HepG2 (cell line): Measurements from ENCODE around the gene WNK2.

Experiments used
- POLR2AphosphoS5 ChIP-seq: IDR thresholded peaks from 2 replicates; pipeline ENCODE4 v1.6.1; 2012; ENCODE audit warnings: low read depth, low read length
- SAFB2 ChIP-seq: sonication (generic); formaldehyde crosslinking; IDR thresholded peaks from 2 replicates; pipeline ENCODE4 v1.5.1; 2020; ENCODE audit warnings: missing genetic modification reagents, low read depth, mild to moderate bottlenecking, borderline replicate concordance
- TF ChIP-seq, protein P1 (sequence below): sonication (generic); formaldehyde crosslinking; IDR thresholded peaks from 2 replicates; pipeline ENCODE4; 2020; ENCODE audit warnings: missing genetic modification reagents, mild to moderate bottlenecking, borderline replicate concordance
- TF ChIP-seq, protein P2 (sequence below): sonication (generic); formaldehyde crosslinking; IDR thresholded peaks from 2 replicates; pipeline ENCODE4 v1.4.0; 2020; ENCODE audit warnings: missing genetic modification reagents

DNA sequence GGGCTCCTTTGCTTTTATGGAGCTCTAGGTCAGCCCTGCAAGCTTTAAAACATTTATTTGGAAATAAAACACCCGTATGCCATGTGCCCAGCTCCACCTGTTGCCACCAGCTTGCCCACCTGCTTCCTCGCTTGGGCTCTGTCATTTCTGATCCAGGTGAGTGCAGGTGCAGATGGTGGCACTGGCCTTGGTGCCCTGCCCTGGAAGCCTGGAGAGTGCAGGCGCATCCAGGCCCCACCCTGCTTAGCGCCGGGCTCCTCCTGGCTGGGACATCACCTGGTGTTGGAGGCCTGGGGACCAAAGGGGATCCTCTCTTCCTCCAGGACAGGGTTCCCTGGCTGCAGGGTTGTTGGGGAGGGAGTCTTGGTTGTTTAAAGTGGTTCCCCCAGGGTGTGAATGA is 35.8 kb downstream of the WNK2 start:
- TF ChIP-seq POLR2AphosphoS5 (no peak), SAFB2 (no peak)
- TF ChIP-seq, protein P1, sequence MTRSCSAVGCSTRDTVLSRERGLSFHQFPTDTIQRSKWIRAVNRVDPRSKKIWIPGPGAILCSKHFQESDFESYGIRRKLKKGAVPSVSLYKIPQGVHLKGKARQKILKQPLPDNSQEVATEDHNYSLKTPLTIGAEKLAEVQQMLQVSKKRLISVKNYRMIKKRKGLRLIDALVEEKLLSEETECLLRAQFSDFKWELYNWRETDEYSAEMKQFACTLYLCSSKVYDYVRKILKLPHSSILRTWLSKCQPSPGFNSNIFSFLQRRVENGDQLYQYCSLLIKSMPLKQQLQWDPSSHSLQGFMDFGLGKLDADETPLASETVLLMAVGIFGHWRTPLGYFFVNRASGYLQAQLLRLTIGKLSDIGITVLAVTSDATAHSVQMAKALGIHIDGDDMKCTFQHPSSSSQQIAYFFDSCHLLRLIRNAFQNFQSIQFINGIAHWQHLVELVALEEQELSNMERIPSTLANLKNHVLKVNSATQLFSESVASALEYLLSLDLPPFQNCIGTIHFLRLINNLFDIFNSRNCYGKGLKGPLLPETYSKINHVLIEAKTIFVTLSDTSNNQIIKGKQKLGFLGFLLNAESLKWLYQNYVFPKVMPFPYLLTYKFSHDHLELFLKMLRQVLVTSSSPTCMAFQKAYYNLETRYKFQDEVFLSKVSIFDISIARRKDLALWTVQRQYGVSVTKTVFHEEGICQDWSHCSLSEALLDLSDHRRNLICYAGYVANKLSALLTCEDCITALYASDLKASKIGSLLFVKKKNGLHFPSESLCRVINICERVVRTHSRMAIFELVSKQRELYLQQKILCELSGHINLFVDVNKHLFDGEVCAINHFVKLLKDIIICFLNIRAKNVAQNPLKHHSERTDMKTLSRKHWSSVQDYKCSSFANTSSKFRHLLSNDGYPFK (CRISPR knock-in tag): no peak
- TF ChIP-seq, protein P2, sequence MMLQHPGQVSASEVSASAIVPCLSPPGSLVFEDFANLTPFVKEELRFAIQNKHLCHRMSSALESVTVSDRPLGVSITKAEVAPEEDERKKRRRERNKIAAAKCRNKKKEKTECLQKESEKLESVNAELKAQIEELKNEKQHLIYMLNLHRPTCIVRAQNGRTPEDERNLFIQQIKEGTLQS (CRISPR knock-in tag): no peak
